Tibial artery (tissue), 4 donors: ENCODE measurements around the gene ZSCAN21.
A peak's percentile ranks its signal among the peaks of the same experiment; 100 is the strongest.

Experiments
- DNase-seq, 2 donors: peaks; one replicate each; pipeline ENCODE4 v3.0.0-alpha.2; 2019
- H3K27ac ChIP-seq, 2 donors: fragments of 200-600 bp; sonication (generic) in 1 of 2; 1 replicate in 1 of 2; 2 replicates in 1 of 2; pipeline ENCODE4 v1.5.1; 2018 to 2019; ENCODE audit warnings: mild to moderate bottlenecking in 1 of 2
- H3K27me3 ChIP-seq, 2 donors: fragments of 200-600 bp; sonication (generic) in 1 of 2; one replicate each; pipeline versions ENCODE4 v1.5.1 to v1.6.0; 2016 to 2019
- H3K36me3 ChIP-seq, 3 donors: fragments of 200-600 bp; sonication (generic) in 2 of 3; one replicate each; pipeline ENCODE4 v1.5.1; 2016 to 2019; ENCODE audit warnings: mild to moderate bottlenecking in 2 of 3
- H3K4me1 ChIP-seq, 4 donors: fragments of 200-600 bp; sonication (generic) in 2 of 4; 1 replicate in 3 of 4; 2 replicates in 1 of 4; pipeline ENCODE4 v1.5.1; 2016 to 2019
- H3K4me3 ChIP-seq, 2 donors: fragments of 200-600 bp; sonication (generic) in 1 of 2; 1 replicate in 1 of 2; 2 replicates in 1 of 2; pipeline ENCODE4 v1.5.1; 2018 to 2019; ENCODE audit warnings: mild to moderate bottlenecking in 2 of 2
- H3K9me3 ChIP-seq, 3 donors: fragments of 200-600 bp; sonication (generic) in 1 of 3; one replicate each; pipeline ENCODE4 v1.5.1; 2016 to 2019
- intact Hi-C: fragments of 100-400 bp; cut with DNase I; formaldehyde crosslinking; loops from one replicate; pipeline ENCODE4 v1.15.0; 2023; ENCODE audit warnings: low total_unique reads
- TF ChIP-seq, protein P1 (sequence below), 2 experiments: fragments of 200-600 bp in 1 of 2; fragments of 450-650 bp in 1 of 2; IDR thresholded peaks; one replicate each; pipeline ENCODE4 v1.5.1; 2017 to 2019; ENCODE audit warnings: antibody characterized with exemption in 2 of 2, mild to moderate bottlenecking in 1 of 2, moderate library complexity in 1 of 2

The ZSCAN21 gene

DNA sequence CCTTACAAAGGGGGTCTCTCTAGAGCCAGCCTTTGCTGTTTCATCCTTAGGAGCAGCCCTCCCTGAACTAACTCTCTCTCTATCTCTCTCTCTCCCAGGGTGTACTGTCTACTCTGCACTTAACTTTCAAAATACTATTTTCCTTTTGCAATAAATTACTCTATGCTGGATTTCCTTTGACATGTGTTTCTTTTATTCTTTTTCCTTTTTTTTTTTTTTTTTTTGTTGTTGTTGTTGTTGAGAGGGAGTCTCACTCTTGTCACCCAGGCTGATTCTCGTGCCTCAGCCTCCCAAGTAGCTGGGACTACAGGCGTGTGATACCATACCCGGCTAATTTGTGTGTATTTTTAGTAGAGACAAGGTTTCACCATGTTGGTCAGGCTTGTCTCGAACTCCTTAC, 33.4 kb downstream of the ZSCAN21 start:
- intact Hi-C loops: loop anchor here (5.0 to 10.0 kb wide), 2 partner anchors 36 to 68 kb away; partner anchors contain the start of genes ZKSCAN1 and ZSCAN21
- Histone ChIP-seq H3K36me3 (peaks cover 0 to 15% (median 10%) of the 10 kb centered on the region in 3 donors), H3K27ac (no peak overlapping the region), H3K9me3 (no peaks in the 10 kb centered on the region), H3K27me3 (no peaks in the 10 kb centered on the region), H3K4me3 (no peak overlapping the region), H3K4me1 (peaks cover 5 to 41% (median 25%) of the 10 kb centered on the region in 4 donors)
- no peak for DNase-seq
- TF ChIP-seq, protein P1, sequence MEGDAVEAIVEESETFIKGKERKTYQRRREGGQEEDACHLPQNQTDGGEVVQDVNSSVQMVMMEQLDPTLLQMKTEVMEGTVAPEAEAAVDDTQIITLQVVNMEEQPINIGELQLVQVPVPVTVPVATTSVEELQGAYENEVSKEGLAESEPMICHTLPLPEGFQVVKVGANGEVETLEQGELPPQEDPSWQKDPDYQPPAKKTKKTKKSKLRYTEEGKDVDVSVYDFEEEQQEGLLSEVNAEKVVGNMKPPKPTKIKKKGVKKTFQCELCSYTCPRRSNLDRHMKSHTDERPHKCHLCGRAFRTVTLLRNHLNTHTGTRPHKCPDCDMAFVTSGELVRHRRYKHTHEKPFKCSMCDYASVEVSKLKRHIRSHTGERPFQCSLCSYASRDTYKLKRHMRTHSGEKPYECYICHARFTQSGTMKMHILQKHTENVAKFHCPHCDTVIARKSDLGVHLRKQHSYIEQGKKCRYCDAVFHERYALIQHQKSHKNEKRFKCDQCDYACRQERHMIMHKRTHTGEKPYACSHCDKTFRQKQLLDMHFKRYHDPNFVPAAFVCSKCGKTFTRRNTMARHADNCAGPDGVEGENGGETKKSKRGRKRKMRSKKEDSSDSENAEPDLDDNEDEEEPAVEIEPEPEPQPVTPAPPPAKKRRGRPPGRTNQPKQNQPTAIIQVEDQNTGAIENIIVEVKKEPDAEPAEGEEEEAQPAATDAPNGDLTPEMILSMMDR (IDR thresholded peaks at IDR 0.05): no peak

DNA sequence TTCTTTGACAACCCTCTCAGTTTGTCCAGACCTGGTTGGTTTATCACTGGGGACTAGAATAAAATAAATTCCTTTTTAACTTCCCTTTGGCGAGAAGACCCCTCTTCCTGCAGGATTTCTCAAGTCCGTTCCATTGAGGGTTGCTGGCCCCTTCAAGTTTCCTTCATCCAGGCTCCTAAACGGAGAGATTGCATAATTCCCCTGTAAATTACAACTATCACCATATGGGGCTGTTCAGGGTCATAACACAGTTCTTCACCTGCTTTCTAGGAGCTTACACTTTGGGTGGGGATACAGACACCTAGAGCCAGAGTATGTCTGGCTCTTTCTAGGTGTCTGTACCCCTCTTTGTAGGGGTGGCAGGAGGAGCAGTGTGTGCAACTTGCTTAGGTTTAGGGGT, 35.9 kb downstream of the ZSCAN21 start:
- intact Hi-C loops: loop anchor here (10.0 kb wide), 1 partner anchor 71 kb away; the partner anchor contains the start of gene ZKSCAN1

DNA sequence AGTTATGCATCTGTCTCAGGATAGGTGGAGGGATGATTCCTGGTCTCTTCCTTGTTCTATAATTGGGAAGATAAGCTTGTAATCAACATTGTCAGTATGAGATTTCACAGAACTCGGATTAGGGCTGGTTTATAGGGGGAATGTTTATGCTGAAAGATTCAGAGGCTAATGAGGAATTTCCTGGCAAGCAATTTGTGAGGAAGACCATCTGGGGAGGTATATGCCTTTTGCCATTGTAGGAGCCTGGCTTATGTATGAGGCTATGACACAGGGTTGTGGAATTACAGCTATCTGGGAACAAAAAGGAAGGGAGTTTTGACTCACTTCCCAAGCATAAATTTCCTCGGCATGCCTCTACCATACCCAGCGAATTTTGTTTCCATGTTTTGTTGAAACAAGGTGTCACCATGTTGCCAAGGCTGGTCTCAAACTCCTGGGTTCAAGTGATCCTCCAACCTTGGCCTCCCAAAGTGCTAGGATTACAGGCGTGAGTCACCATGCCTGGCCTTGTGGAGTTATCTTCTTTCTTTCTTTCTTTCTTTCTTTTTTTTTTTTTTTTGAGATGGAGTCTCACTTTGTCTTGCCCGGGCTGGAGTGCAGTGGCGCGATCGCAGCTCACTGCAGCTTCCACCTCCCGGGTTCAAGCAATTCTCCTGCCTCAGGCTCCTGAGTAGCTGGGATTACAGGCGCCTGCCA, 37.6 kb downstream of the ZSCAN21 start:
- TF ChIP-seq, protein P1 (IDR thresholded peaks at IDR 0.05): no peak
- intact Hi-C loops: loop anchor here (10.0 kb wide), 1 partner anchor 72 kb away; the partner anchor contains the start of gene ZKSCAN1
- Histone ChIP-seq H3K9me3 (no peaks in the 10 kb centered on the region), H3K36me3 (peaks cover 17 to 23% (median 20%) of the 10 kb centered on the region in 3 donors), H3K4me1 (peaks cover 0 to 24% (median 15%) of the 10 kb centered on the region in 4 donors), H3K27me3 (no peaks in the 10 kb centered on the region), H3K27ac (peak overlapping the region in 1 of 2 donors; percentile 90), H3K4me3 (no peak overlapping the region)
- no peak for DNase-seq

More for the DNA sequence above, 35.9 kb downstream of the ZSCAN21 start:
- Histone ChIP-seq H3K4me1 (peaks cover 3 to 32% (median 23%) of the 10 kb centered on the region in 4 donors), H3K27ac (no peak overlapping the region), H3K9me3 (no peaks in the 10 kb centered on the region), H3K27me3 (no peaks in the 10 kb centered on the region), H3K4me3 (no peak overlapping the region), H3K36me3 (peaks cover 3 to 6% (median 3%) of the 10 kb centered on the region in 3 donors)
- TF ChIP-seq, protein P1 (IDR thresholded peaks at IDR 0.05): no peak
- no peak for DNase-seq

DNA sequence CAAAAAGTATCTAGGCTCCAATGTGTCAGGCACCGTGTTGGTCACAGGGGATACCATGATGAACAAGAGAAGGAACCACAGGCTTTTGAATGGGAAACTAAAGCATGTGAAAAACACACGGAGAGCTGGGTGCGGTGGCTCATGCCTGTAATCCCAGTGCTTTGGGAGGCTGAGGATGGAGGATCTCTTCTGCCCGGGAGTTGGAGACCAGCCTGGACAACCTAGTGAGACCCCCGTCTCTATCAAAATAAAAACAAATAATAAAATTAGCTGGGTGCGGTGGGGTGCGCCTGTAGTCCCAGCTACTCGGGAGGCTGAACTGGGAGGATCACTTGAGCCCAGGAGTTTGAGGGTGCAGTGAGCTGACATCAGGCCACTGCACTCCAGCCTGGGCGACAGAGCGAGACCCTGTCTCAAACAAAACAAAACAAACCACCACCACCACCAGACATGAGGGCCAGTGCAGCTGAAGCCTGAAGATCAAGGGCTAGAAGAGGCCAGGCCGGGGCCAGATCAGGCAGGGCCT, 38.6 kb downstream of the ZSCAN21 start:
- H3K4me1 ChIP-seq: peaks cover 0 to 17% (median 12%) of the 10 kb centered on the region in 4 donors
- H3K4me3 ChIP-seq: peak overlapping the region; percentile 80 to 84
- no peak for DNase-seq
- TF ChIP-seq, protein P1 (IDR thresholded peaks at IDR 0.05): no peak
- H3K27me3 ChIP-seq: no peaks in the 10 kb centered on the region
- intact Hi-C loops: loop anchor here (10.0 kb wide), 1 partner anchor 73 kb away; the partner anchor contains the start of gene ZKSCAN1
- no peaks in the 10 kb centered on the region for H3K9me3 ChIP-seq
- peaks cover 27 to 32% (median 29%) of the 10 kb centered on the region in 3 donors for H3K36me3 ChIP-seq
- peak overlapping the region; percentile 84 to 90 for H3K27ac ChIP-seq

DNA sequence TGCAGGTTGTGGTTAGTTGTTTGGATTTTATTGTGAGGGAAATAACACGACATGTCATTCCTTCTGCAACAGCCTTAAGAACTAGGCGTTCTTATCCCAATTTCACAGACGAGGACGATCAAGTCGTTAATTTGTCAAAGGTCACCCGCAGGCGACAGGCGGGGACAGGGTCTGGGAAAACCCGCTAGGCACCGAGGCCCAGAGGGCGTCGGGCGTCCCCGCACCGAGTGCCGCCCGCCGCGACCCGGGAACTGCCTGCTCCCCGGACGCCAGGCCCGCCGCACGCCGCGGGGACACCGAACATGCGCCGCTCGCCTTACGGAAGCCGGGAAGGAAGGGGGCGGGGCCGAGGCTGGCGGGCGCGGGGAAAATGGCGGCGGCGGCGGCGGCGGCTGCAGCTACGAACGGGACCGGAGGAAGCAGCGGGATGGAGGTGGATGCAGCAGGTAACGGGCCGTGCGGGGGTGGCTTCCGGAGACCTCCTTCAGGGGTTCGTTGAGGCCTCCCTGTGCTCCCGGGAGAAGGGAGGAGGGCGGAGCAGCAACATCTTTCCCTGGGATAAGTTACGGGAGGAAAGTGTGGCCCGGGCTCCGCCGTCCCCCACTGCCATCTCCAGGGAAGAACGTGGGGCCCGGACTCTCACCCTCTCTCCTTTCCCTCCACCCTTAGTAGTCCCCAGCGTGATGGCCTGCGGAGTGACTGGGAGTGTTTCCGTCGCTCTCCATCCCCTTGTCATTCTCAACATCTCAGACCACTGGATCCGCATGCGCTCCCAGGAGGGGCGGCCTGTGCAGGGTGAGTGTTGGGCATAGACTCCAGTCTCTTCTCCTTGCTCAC, 39.3 kb downstream of the ZSCAN21 start, which contains the start of gene COPS6:
Gene COPS6 (plus strand): TSS at position 349 of the 837 bp plus-strand sequence. CDS start 22 bp downstream, at position 371.
- DNase-seq: peak; percentile 77 to 90
- H3K4me3 ChIP-seq: peak within 1 kb of the TSS; percentile 80 to 84
- H3K9me3 ChIP-seq: no peaks in the 10 kb centered on the region
- intact Hi-C loops: loop anchor here (10.0 kb wide), 1 partner anchor 74 kb away; the partner anchor contains the start of gene ZKSCAN1
- H3K27me3 ChIP-seq: no peaks in the 10 kb centered on the region
- TF ChIP-seq, protein P1 (IDR thresholded peaks at IDR 0.05): no peak
- peak within 1 kb of the TSS; percentile 84 to 90 for H3K27ac ChIP-seq
- peaks cover 0 to 24% (median 12%) of the 10 kb centered on the region in 4 donors for H3K4me1 ChIP-seq
- peaks cover 34 to 39% (median 36%) of the 10 kb centered on the region in 3 donors for H3K36me3 ChIP-seq
